Chondrocyte (in vitro differentiated cells): Measurements from ENCODE around the gene JAKMIP1. TPM values are rescaled to one million over a fixed set of nuclear protein-coding genes. Genes with fewer than 3 reads are reported as not detected.

Experiments used
- DNase-seq: peaks from one replicate; pipeline ENCODE4 v3.0.0; 2021; ENCODE audit warnings: mixed read lengths, low spot score
- H3K27ac Mint-ChIP-seq: one replicate; pipeline ENCODE4 v1.8.0; 2021; ENCODE audit warnings: mild to moderate bottlenecking, moderate library complexity, mixed read lengths; ENCODE audit not compliant: unreplicated experiment
- H3K27me3 Mint-ChIP-seq: 2 replicates; pipeline ENCODE4 v1.8.0; 2021; ENCODE audit warnings: low read depth, mixed read lengths
- H3K36me3 Mint-ChIP-seq: 2 replicates; pipeline ENCODE4 v1.8.0; 2021; ENCODE audit warnings: low read depth, mixed read lengths
- H3K4me1 Mint-ChIP-seq: 2 replicates; pipeline ENCODE4 v1.8.0; 2021; ENCODE audit warnings: low read depth, mild to moderate bottlenecking, mixed read lengths
- H3K4me3 Mint-ChIP-seq: one replicate; pipeline ENCODE4 v1.8.0; 2021; ENCODE audit warnings: mild to moderate bottlenecking, moderate library complexity, mixed read lengths; ENCODE audit not compliant: unreplicated experiment
- H3K9me3 Mint-ChIP-seq: 2 replicates; pipeline ENCODE4 v1.8.0; 2021; ENCODE audit warnings: low read depth, mixed read lengths
- CTCF ChIP-seq: fragments of 200-600 bp; sonication (generic); IDR thresholded peaks from 2 replicates; pipeline ENCODE4 v1.5.0; 2021; ENCODE audit warnings: antibody characterized with exemption, mild to moderate bottlenecking, moderate library complexity
- total RNA-seq: library from RNA; stranded (reverse); gene quantifications from 3 replicates; pipeline ENCODE4 v1.2.1, GENCODE V29; 2021

Gene JAKMIP1
- total RNA-seq, 1 donor from 2014 or later, result 0.10 TPM

DNA sequence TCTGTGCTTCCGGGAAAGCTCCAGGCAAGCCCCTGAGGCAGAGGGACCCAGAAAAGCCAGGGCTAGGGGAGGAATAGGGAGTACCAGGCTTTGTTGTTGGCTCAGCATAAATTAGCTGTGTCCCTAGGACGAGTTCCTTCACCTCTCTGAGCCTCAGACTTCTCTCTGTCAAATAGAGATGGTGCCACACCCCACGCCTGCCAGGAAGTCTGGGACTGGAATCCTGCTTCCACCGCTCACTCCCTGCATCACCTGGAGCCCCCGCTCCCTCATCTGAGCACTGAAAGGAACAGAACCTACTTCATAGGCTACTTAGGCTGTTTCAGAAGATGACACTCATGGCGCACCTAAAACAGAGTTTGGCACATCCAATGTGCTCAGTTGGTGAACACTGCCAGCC lies 8.1 kb upstream of the JAKMIP1 start:
- Mint-ChIP-seq H3K27ac (no peak overlapping the region), H3K27me3 (peaks cover 40% of the 10 kb centered on the region)
- DNase-seq, result no peak

GRCh38 chr4:6207602-6208001 lies 7.3 kb upstream of the JAKMIP1 start:
- Mint-ChIP-seq H3K9me3 (no peaks in the 10 kb centered on the region), H3K36me3 (no peaks in the 10 kb centered on the region), H3K27me3 (peaks cover 42% of the 10 kb centered on the region), H3K4me1 (no peaks in the 10 kb centered on the region), H3K27ac (no peak overlapping the region), H3K4me3 (no peak overlapping the region)
- DNase-seq, result no peak
- TF ChIP-seq CTCF, result no peak

More for the DNA sequence above, 8.1 kb upstream of the JAKMIP1 start:
- H3K4me3 Mint-ChIP-seq, result no peak overlapping the region
- no peaks in the 10 kb centered on the region for H3K4me1 Mint-ChIP-seq
- H3K36me3 Mint-ChIP-seq, result no peaks in the 10 kb centered on the region
- H3K9me3 Mint-ChIP-seq, result peaks cover 5% of the 10 kb centered on the region
- no peak for TF ChIP-seq CTCF

- Mint-ChIP-seq H3K27me3 (peaks cover 42% of the 10 kb centered on the region), H3K4me1 (no peaks in the 10 kb centered on the region), H3K27ac (no peak overlapping the region), H3K36me3 (no peaks in the 10 kb centered on the region), H3K4me3 (no peak overlapping the region), H3K9me3 (no peaks in the 10 kb centered on the region)
- DNase-seq, result no peak
- TF ChIP-seq CTCF, result no peak
These were observed 6.5 kb upstream of the JAKMIP1 start for GRCh38 chr4:6206771-6207290.

GRCh38 chr4:6205973-6206372 lies 5.6 kb upstream of the JAKMIP1 start:
- Mint-ChIP-seq H3K27me3 (peaks cover 49% of the 10 kb centered on the region), H3K27ac (no peak overlapping the region), H3K4me1 (no peaks in the 10 kb centered on the region), H3K4me3 (no peak overlapping the region), H3K9me3 (peaks cover 7% of the 10 kb centered on the region), H3K36me3 (peaks cover 2% of the 10 kb centered on the region)
- TF ChIP-seq CTCF, result no peak
- DNase-seq, result no peak

DNA sequence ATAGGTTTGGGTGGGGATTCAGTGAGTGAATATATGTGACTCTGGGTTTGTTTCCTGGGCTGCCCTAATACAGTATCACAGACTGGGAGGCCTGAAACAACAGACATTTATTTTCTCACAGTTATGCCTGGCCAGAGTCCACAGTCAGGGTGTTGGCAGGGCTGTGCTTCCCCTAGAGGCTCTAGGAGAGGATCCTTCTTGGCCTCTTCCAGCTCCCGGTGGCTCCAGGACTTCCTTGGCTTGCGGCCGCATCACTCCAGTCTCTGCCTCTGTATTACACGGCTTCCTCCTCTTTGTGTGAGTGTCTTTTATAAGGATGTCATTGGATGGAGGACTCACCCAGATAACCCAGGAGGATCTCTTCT lies 5.2 kb upstream of the JAKMIP1 start:
- H3K4me3 Mint-ChIP-seq, result no peak overlapping the region
- H3K36me3 Mint-ChIP-seq, result peaks cover 2% of the 10 kb centered on the region
- peaks cover 51% of the 10 kb centered on the region for H3K27me3 Mint-ChIP-seq
- H3K4me1 Mint-ChIP-seq, result no peaks in the 10 kb centered on the region
- H3K27ac Mint-ChIP-seq, result no peak overlapping the region
- DNase-seq, result no peak
- TF ChIP-seq CTCF, result no peak
- peaks cover 7% of the 10 kb centered on the region for H3K9me3 Mint-ChIP-seq
